Suppressor macrophage (primary cell): ENCODE results near the gene DVL2.
"Not testable (repeated sequence)": the region's sequence is repeated elsewhere in the genome, so short reads cannot be mapped to it uniquely, and the experiment has no call there.

Source experiments
- DNase-seq, 4 experiments: peaks; one replicate each; pipeline ENCODE4 v3.0.0-alpha.2; 2020 to 2022

The DVL2 gene

GRCh38 chr17:7256766-7257456 lies 22.6 kb upstream of the DVL2 start:
- DNase-seq, result no peak

- no peak for DNase-seq
Observed at GRCh38 chr17:7254511-7254910, 20.2 kb upstream of the DVL2 start.

- DNase-seq, result no peak
Observed at GRCh38 chr17:7253082-7253481, 18.8 kb upstream of the DVL2 start.

GRCh38 chr17:7252176-7253043 lies 18.1 kb upstream of the DVL2 start, which contains the start of gene ELP5:
Gene ELP5 (plus strand): TSS chr17:7252215. CDS start chr17:7252551, 336 bp downstream.
- DNase-seq, result peak; percentile 94 to 96 (median 96)

GRCh38 chr17:7251661-7252175 lies 17.4 kb upstream of the DVL2 start, which contains the start of gene CTDNEP1:
Gene CTDNEP1 (minus strand): TSS chr17:7251734. CDS start chr17:7251296, 438 bp downstream.
- DNase-seq, result peak; percentile 99 to 100 (median 100)

- peak in 3 of 4 experiments; percentile 50 to 64 (median 64) for DNase-seq
Observed at GRCh38 chr17:7250695-7251627, 16.6 kb upstream of the DVL2 start.

- DNase-seq, result peak in 3 of 4 experiments; percentile 43 to 50 (median 47)
Observed at GRCh38 chr17:7249830-7250229, 15.5 kb upstream of the DVL2 start.

GRCh38 chr17:7249214-7249613 lies 14.9 kb upstream of the DVL2 start:
- DNase-seq, result no peak

GRCh38 chr17:7248796-7249195 lies 14.5 kb upstream of the DVL2 start:
- no peak for DNase-seq

- no peak for DNase-seq
Observed at GRCh38 chr17:7246779-7247178, 12.5 kb upstream of the DVL2 start.

GRCh38 chr17:7243838-7244237 lies 9.5 kb upstream of the DVL2 start:
- DNase-seq, result not testable (repeated sequence)

GRCh38 chr17:7243453-7243729 lies 9.1 kb upstream of the DVL2 start:
- no peak for DNase-seq

- DNase-seq, result peak; percentile 96 to 98 (median 97)
Observed at GRCh38 chr17:7242717-7243452, 8.6 kb upstream of the DVL2 start.

GRCh38 chr17:7241783-7242716 lies 7.7 kb upstream of the DVL2 start, which contains the start of gene GABARAP:
Gene GABARAP (minus strand): TSS chr17:7242449. CDS start chr17:7242330, 119 bp downstream.
- peak; percentile 93 to 97 (median 96) for DNase-seq

- DNase-seq, result peak in 3 of 4 experiments; percentile 46 to 57 (median 50)
Observed at GRCh38 chr17:7241090-7241733, 6.9 kb upstream of the DVL2 start.

- peak; percentile 57 to 78 (median 74) for DNase-seq
Observed at GRCh38 chr17:7240375-7240774, 6.1 kb upstream of the DVL2 start.

- peak; percentile 99 to 100 (median 100) for DNase-seq
Observed at GRCh38 chr17:7239091-7240027, 5.0 kb upstream of the DVL2 start, which contains the start of gene PHF23. Gene PHF23 (minus strand): TSS chr17:7239457. CDS start chr17:7239279, 178 bp downstream.

GRCh38 chr17:7238420-7239090 lies 4.2 kb upstream of the DVL2 start:
- DNase-seq, result peak in 3 of 4 experiments; percentile 27 to 45 (median 29)
